GM18870 (cell line): ENCODE results near the gene FKBP9.
"Not testable (repeated sequence)": the region's sequence is repeated elsewhere in the genome, so short reads cannot be mapped to it uniquely, and the experiment has no call there.

ENCODE experiments used
- ATAC-seq: cut with Tn5 transposase; IDR thresholded peaks from one replicate; pipeline ENCODE4 v1.9.1; 2021; ENCODE audit warnings: moderate library complexity; ENCODE audit not compliant: unreplicated experiment

FKBP9 gene

DNA sequence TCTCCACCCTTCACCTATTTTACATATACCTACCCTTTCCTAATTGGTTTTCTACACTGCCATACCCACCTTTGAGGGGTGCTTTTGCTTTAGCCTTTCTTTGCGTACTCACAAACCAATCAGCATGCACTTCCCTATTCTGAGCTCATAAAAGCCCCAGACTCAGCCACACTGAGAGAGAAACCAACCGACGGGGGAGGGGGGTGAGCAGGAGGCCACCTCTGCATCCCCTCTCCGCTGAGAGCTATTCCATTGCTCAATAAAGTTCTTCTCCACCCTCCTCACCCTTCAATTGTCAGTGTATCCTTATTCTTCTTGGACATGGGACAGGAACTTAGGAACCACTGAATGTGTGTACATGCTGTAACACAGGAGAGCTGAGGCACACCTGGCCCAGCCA lies 9.0 kb upstream of the FKBP9 start:
- ATAC-seq, result no peak

DNA sequence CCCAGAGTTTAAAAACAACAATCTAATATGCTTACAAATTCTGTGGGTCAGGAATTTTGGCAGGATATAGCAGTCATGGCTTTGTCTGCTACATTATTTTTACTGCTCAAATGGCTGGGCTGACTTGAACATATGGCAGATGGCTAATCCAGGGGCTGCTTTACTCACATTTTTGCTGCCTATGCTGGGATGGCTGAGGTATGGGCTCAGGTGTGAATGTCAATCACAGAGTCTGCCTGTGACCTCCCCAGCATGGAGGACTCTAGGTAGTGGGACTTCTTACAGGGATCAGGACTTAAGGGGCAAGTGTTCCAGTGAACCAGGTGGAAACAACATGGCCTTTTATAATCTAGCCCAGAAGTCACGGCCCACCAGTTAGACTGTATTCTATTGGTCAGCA lies 4.4 kb upstream of the FKBP9 start:
- ATAC-seq, result no peak

DNA sequence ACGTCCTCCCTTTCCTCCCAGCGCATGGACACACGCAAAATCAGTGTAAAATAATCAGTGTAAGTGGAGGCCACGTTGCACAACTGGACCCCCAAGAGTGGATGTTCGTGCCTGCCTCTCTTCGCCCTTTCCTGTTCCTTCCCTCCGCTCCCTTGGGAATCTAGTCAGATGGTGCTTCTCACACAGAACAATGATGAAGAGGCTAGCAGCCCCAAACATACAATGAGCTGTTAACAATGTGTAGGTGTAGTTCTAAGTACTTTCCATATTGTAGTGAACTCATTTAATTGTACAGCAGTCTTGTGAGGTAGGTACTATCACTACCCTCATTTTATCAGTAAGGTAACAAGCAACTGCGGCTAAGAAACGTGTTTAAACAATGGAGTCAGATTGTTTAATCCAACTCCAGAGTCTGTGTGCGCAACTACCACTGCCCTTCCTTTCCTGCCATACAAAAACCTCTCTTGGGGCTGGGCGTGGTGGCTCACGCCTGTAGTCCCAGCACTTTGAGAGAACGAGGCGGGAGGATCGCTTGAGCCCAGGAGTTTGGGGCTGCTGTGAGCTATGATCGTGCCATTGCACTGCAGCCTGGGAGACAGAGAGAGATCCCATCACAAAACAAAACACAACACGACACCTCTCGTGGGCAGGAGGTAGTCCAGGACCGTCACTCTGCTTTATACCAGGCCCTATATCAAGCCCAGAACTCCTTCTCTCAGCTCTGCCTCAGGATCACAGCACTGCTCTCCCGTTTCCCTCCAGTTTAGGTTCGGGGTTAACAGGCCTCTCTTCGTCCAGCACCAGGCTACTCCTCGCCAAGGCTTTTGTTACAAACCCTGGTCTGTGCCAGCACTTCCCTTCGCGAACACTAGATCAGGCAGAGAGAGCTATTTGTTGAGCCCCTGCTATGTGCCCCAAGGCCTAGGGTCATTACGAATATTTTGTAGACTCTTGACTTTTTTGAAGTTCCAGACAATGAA lies 1.1 kb downstream of the FKBP9 start:
- no peak for ATAC-seq

DNA sequence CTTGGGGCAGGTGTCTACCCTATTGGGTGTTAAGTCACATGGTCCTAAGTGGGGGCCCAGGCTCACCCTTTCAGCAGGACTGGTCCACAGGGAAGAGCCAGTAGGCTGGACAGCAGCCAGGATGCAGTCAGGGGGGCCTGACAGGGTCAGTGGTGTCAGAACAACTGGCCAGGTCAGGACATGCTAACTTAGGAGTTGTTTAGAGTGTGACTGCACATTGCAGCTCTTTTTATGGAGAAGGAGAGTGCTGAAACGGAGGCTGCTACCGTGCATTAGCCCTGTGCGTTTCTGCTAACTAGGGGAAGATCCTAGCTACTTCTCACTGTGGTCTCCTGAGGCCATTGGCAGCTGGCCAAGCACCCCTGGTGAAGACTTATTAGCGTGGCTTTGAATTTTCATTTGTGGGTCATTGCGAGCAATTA lies 6.7 kb downstream of the FKBP9 start:
- not testable (repeated sequence) for ATAC-seq

DNA sequence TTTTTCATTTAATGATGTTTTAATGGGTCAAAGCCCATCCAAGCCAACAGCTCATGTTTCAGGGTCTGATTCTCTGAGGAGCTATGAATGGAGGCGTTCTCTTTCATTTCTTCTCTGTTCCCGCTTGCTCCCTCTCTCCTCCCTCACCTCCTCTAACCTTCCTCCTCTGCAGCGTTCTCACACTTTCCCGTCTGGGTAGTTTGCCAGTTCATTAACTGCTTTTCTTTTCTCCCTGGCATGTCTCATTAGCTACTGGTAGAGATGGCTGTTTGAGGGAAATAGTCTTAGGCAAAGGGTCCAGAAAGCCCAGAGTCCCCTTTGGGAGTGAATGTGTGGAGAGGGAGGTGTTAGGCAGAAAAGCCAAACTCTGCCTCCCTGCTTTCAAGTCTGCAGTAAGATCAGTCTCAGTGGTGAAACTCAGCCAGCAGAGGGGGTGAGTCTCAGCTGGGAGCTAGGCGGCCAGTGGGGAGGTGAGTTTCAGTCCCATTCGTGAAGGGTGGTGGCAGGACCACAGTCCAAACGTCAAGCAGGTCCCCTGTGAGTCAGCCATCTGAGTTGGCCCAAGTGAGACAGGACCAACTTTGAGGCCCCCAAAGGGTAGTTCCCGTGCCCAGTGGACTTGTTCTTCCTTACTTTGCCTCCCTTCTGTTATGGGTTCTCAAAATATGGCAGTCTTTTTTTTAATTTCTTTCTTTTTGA lies 7.4 kb downstream of the FKBP9 start:
- ATAC-seq, result peak; percentile 89

DNA sequence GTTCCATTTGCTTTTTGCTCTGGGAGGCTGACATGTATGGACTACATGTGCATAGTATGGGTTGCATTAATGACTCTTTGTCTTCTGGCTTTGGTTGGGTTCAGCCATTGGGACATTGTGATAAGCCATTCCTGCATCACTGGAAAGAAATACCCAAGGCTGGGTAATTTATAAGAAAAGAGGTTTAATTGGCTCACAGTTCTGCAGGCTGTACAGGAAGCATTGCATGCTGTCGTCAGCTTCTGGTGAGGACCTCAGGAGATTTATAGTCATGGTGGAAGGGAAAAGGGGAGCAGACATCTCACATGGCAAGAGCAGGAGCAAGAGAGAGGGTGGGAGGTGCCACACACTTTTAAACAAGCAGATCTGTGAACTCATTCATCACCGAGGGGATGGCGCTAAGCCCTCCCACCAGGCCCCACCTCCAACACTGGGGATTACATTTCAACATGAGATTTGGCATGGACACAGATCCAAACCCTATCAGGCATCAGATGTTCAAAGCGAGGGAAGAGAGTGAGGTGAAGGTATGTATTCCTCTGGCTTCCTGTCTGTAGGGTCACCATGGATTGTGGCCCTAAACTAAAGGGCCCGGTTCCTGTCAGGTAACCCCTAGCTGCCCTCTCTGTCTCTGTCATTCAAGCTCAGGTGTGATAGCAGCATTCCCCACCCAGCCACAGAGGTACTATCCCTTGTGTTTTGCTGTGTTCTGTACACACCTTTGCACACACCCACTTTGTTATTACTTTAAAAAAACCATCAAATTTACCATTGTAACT lies 9.4 kb downstream of the FKBP9 start:
- not testable (repeated sequence) for ATAC-seq

DNA sequence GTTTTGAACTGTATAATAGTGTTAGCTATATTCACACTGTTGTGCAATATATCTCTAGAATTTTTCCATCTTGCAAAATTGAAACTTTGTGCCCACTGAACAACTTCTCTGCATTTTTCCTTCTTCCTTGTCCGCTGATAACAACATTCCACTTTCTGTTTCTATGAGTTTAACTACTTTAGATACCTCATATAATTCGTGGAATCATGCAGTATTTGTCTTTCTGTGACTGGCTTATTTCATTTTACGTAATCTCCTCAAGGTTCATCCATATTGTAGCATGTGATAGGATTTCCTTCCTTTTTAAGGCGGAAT lies 10.0 kb downstream of the FKBP9 start:
- not testable (repeated sequence) for ATAC-seq

DNA sequence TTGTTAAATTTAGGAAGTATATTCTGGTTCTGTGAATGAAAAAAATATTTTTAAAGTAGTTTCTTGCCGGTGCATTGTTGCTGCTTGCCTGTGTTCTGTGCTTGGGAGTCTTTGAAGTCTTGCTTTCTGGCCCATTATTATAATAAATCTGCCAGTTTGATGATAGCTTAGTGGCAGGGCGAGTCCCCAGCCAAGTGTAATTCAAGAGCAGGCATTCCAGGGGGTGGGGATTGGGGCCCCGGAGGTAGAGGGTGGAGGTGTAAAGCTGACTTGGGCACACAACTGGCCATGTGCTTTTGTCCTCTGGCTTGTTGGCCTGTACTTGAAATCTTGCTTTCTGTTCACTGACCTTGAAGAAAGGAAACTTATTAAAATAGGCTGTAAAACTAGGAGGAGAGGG lies 14.7 kb downstream of the FKBP9 start:
- not testable (repeated sequence) for ATAC-seq

DNA sequence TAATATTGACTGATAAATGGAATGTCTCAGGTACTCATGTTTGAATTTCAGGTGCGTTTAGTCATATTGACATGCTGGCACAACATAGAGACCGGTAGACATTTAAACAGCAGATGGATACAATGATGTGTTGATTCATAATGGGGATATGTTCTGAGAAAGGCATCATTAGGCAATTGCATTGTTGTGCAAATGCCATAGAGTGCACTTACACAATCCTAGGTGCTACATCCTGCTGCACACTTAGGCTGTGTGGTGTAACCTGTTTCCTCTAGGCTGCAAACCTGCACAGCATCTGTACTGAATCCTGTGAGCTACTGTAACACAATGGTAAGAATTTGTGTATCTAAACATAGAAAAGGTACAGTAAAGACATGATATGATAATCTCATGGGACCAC lies 19.9 kb downstream of the FKBP9 start:
- not testable (repeated sequence) for ATAC-seq

DNA sequence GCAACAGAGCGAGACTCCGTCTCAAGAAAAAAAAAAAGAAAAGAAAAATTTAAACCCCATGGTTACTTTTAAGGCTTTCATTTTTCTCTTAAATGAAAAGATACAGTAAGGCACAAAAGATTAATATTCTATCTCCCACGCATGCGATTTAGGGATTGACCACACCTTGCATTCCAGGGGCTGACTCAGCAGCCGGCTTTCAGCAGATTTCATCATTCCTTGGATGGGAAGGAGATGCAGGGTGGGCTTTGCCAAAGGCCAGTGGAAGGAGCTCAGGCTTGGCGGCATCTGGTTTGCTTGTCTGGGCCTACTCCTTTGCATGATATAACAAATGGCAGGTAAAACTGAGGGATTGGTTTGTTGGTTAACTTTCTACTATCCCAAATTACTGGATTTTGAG lies 22.0 kb downstream of the FKBP9 start:
- not testable (repeated sequence) for ATAC-seq

DNA sequence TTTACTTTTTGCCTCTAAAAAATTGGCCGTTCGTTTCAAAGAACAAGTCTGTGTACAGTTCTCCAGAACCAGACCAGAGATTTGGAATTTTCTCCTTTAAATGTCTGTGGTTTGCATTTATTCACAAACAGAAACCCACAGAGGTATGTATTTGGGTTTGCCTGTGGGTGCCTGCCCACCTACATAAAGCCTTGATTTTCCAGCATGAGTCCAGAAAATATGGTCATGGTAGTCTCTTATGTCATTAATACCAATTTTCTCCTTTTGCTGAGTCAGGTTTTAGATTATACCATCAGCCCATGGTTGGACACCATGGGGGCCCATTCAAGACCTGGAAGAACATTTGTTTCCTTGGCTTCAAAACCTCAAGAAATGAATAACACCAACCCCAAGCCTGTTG lies 22.7 kb downstream of the FKBP9 start:
- not testable (repeated sequence) for ATAC-seq

DNA sequence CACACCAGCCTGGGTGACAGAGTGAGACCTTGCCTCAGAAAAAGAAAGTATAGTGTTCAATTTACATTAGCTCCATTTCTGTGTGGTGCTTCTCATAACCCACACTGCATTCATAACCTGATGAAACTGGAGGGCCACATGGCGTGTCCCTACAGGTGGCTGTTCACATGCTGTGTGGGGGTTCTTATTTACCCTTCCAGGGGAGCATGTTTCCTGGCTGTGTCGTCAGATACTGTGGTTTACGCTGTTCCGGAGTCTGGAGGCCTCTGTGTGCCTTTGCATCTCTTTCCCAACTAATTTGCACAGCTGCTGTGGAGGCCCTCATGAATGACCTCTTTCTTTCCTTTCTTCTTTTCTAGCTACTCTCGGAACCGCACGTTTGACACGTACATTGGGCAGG lies 30.9 kb downstream of the FKBP9 start:
- peak; percentile 71 for ATAC-seq

DNA sequence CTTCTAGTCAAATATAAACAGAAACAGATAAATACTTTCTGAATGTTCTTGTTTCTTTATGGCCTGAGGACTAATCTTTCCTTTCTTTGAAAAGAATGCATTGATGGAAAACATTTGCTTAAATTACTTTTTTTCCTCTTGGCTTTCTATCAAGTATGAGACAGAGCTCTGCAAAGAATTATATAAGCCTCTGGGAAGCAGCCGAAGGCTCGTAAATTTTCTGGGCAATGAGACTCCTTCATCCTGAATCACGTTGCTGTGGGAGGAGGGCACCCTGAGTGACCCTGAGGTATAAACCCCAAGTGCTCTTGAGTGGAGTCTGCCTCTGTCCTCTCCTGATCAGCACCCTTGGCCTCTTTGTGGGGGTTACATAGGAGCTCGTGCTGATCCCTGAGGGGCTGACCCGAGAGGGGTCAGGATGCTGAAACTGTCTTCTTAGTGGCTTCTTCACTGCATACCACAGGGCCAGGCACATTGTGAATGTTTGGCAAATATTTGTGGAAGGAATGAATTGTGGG lies 33.9 kb downstream of the FKBP9 start:
- not testable (repeated sequence) for ATAC-seq

DNA sequence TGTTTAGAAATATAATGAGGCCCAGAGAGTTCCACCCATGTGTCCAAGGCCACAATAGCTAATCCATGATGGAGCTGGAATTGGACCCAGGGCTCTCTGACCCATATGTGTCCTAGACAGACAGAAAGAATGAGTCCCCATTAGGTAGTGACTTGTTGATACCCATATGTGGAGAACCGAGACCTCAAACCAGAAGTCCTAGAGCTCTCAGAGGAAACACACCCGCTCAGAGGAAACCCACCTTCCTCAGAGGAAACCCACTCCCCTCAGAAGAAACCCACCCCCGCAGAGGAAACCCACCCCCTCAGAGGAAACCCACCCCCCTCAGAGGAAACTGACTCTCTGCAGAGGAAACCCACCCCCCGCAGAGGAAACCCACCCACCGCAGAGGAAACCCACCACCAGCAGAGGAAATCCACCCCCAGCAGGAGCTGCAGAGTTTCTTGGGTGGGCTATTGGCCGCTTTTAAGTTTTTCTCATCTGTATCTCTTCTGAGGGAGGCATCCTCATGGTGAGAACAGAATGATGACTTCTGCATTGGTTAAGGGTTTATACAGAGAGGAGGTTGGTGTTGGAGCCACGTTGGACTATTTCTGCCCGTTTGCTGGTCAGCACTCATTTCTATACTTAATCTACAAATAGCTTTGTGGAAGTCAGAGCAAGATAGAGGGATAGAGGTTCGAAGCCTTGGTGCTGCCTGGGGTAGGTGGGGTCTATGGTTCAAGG lies 34.9 kb downstream of the FKBP9 start:
- not testable (repeated sequence) for ATAC-seq

DNA sequence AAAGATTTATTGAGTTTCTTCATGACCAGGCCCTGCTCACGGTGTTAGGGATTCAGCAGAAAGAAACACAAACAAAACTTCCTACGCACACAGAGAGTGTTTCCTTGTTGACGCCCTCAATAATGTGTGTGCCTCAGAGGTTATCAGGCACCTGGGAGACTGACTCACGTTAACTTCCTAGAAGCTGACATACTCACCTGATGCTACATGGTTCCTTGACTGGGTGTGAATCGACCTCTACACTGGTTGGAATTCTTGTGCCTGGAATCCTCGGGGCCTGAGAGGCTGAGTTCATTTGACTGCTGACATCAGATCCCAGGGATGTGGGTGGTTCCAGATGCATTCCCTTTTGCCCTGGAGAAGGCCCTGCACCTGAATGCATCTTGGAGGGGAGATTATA lies 35.5 kb downstream of the FKBP9 start:
- not testable (repeated sequence) for ATAC-seq

DNA sequence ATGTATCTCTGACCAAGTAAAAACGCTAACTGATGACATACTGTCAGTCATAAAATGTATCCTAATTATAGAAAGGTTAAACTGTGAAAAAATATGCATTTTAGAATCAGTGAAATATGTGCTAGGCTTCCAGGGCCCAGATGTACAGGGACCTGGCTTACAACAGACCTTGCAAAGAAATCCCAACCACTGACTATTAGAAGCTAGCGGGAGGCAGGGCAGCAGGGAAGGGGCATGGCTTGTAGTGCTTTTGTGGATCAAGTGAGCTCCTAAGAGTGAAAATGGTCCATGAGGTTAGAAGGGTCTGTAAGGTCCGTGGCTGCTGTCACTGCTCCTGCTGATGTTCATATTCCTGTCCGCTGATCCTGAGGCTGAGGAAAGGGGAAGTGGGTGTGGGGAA lies 40.7 kb downstream of the FKBP9 start:
- peak; percentile 15 for ATAC-seq

DNA sequence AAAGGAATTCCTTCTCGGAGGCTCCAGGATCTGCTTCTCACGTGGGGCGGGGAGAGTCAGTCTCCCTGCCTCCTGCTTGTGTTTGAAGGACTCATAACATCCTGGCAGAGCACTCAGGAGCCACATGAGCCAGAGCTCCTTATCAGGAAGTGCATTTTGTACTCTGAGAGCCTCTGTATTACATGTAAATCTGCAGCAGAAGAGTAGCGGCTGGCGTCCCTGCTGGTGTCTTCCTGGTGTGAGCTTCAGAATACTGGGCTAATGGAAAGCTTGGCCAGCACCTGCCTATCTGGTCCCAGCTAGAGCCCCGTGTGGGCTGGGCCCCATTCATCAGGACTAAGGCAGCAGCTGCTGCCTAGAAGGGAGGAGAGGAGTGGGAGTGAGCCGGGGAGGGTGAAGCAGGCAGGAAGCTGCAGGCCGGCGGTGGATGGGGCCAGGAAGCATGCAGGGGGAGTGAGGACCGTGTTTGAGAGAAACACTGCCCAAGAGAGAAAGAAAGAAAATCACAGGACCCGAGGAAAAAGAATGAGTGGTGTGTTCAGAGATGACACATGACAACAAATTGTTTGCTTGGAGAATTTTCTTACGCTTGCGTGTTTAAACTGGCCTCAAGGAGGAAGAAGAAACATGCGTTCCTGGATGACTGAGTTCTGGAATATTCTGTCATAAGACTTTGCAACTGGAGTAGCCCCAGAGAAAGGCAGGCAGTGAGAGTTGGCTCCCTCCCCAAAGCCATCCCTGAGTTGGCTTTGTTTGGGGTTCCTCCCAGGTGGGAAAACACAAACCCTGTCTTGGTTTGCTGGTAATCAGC lies 41.3 kb downstream of the FKBP9 start:
- ATAC-seq, result peak; percentile 48

DNA sequence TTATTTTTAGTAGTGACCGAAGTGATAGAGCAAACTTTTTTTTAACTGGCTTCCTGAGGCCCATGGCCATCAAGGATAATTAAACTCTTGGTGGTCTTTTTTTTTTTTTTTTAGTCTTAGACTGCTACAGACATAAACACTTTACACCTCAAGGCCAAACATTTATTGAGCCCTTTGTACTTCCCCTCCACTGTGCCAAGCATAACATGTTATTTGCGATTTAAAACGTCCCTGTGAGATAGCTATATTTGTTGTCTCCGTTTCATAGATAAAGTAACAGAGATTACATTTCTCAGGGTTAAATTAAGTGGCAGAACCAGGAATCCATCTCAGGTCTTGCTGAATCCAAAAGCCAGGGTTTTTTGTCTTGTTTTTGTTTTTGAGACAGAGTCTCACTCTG lies 42.1 kb downstream of the FKBP9 start:
- ATAC-seq, result not testable (repeated sequence)

DNA sequence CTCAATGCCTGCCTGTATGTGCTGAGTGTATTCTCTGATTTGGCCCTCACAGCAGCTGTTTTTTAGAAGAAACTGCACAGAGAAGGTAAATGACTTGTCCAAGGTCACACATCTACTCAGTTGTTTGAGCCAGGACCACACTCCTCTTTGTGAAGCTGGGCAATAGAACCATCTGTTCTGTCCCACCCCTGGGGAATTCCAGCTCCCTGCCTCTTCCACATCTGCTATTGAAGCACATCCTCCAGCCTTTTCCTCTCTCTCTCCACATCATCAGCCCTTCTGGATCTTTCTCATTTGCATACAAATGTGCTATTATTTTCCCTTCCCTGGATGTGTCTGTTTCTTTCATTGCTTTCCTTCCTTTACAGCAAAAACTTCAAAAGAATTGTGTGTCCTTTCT lies 45.9 kb downstream of the FKBP9 start:
- ATAC-seq, result not testable (repeated sequence)
